Activated CD8-positive, alpha-beta memory T cell treated with anti-CD3 and anti-CD28 coated beads, Interleukin-2, amount 50 U/mL, for 48 hours (primary cell): ENCODE measurements around the gene CTRB2.
"Not testable (repeated sequence)": the region's sequence is repeated elsewhere in the genome, so short reads cannot be mapped to it uniquely, and the experiment has no call there.

Experiments used
- DNase-seq: peaks from one replicate; pipeline ENCODE4 v3.0.0-alpha.2; 2020

The CTRB2 gene

GRCh38 chr16:75241955-75242354 is 35.0 kb upstream of the CTRB2 start:
- no peak for DNase-seq

GRCh38 chr16:75241412-75241811 is 34.5 kb upstream of the CTRB2 start:
- no peak for DNase-seq

- not testable (repeated sequence) for DNase-seq
These were observed 33.7 kb upstream of the CTRB2 start for GRCh38 chr16:75240633-75241032.

GRCh38 chr16:75239542-75240122 is 32.7 kb upstream of the CTRB2 start:
- no peak for DNase-seq

GRCh38 chr16:75238853-75239541 is 32.0 kb upstream of the CTRB2 start:
- no peak for DNase-seq

GRCh38 chr16:75238132-75238852 is 31.3 kb upstream of the CTRB2 start:
- DNase-seq: no peak

- DNase-seq: no peak
These were observed 30.6 kb upstream of the CTRB2 start for GRCh38 chr16:75237398-75238131.

- DNase-seq: no peak
These were observed 29.9 kb upstream of the CTRB2 start for GRCh38 chr16:75236736-75237397.

GRCh38 chr16:75236232-75236631 is 29.3 kb upstream of the CTRB2 start:
- DNase-seq: no peak

- DNase-seq: no peak
These were observed 28.8 kb upstream of the CTRB2 start for GRCh38 chr16:75235721-75236193.

GRCh38 chr16:75234856-75235696 is 28.1 kb upstream of the CTRB2 start:
- DNase-seq: no peak

GRCh38 chr16:75233611-75233938 is 26.6 kb upstream of the CTRB2 start:
- DNase-seq: no peak

GRCh38 chr16:75231570-75231969 is 24.6 kb upstream of the CTRB2 start:
- DNase-seq: no peak

GRCh38 chr16:75230471-75231110 is 23.6 kb upstream of the CTRB2 start:
- no peak for DNase-seq

- DNase-seq: no peak
These were observed 22.4 kb upstream of the CTRB2 start for GRCh38 chr16:75229172-75230031.

- no peak for DNase-seq
These were observed 21.4 kb upstream of the CTRB2 start for GRCh38 chr16:75228143-75228976.

- DNase-seq: no peak
These were observed 20.6 kb upstream of the CTRB2 start for GRCh38 chr16:75227361-75228142.

GRCh38 chr16:75226550-75227360 is 19.8 kb upstream of the CTRB2 start:
- DNase-seq: no peak
